Ishikawa (cell line): ENCODE results near the gene CNTNAP2.

Source experiments
- CEBPB ChIP-seq: IDR thresholded peaks from 2 replicates; pipeline ENCODE4 v1.6.1; 2012
- CREB1 ChIP-seq: IDR thresholded peaks from 2 replicates; pipeline ENCODE4 v1.6.1; 2012; ENCODE audit warnings: low read depth
- EGR1 ChIP-seq: IDR thresholded peaks from 2 replicates; pipeline ENCODE4 v1.6.1; 2012
- EP300 ChIP-seq: IDR thresholded peaks from 2 replicates; pipeline ENCODE4 v1.6.1; 2012; ENCODE audit warnings: borderline replicate concordance
- MAX ChIP-seq: IDR thresholded peaks from 2 replicates; pipeline ENCODE4 v1.6.1; 2012
- RAD21 ChIP-seq: IDR thresholded peaks from 2 replicates; pipeline ENCODE4 v1.6.1; 2012; ENCODE audit warnings: low read depth
- REST ChIP-seq: IDR thresholded peaks from 2 replicates; pipeline ENCODE4 v1.6.1; 2012; ENCODE audit warnings: low read depth, mild to moderate bottlenecking
- TAF1 ChIP-seq: IDR thresholded peaks from 2 replicates; pipeline ENCODE4 v1.6.1; 2012; ENCODE audit warnings: low read depth, mild to moderate bottlenecking
- TCF12 ChIP-seq: IDR thresholded peaks from 2 replicates; pipeline ENCODE4 v1.6.1; 2012; ENCODE audit warnings: low read depth
- TEAD4 ChIP-seq: IDR thresholded peaks from 2 replicates; pipeline ENCODE4 v1.6.1; 2012
- USF1 ChIP-seq: IDR thresholded peaks from 2 replicates; pipeline ENCODE4 v1.6.1; 2012
- ZBTB7A ChIP-seq: IDR thresholded peaks from 2 replicates; pipeline ENCODE4 v1.6.1; 2012; ENCODE audit warnings: low read depth

GRCh38 chr7:146345251-146345650 lies 228.7 kb downstream of the CNTNAP2 start:
- no peak for TF ChIP-seq EGR1
- TF ChIP-seq CEBPB, result no peak
- TF ChIP-seq TCF12, result no peak
- TF ChIP-seq EP300, result no peak
- no peak for TF ChIP-seq TEAD4
- TF ChIP-seq ZBTB7A, result no peak
- no peak for TF ChIP-seq TAF1
- TF ChIP-seq RAD21, result no peak
- TF ChIP-seq MAX, result no peak
- TF ChIP-seq USF1, result no peak
- no peak for TF ChIP-seq REST
- no peak for TF ChIP-seq CREB1
